EH (cell line): ENCODE results near the gene MASP2.

Experiments used
- DNase-seq: peaks from one replicate; pipeline ENCODE4 v3.0.0-alpha.2; 2015; ENCODE audit warnings: low read depth

MASP2 gene

DNA sequence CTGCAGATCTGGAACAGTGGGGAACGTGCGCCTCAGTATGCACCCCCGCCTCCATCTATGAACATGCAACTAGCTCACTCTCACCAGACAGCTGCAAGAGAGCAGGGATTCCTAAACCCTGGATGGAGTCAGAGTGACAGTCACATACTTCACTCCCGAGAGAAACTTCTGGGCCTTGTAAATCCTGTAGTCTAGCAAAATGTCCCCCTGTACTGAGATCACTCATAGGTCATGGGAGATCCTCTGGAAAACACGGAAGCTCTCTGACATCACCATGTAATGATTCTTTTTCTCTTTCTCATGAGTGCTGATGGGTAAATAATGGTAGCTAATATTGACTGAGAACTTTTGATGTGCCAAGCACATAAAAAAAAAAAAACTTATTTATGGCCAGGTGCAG is 57.9 kb downstream of the MASP2 start:
- DNase-seq = no peak

GRCh38 chr1:10987840-10988417 is 59.1 kb downstream of the MASP2 start:
- DNase-seq = no peak

DNA sequence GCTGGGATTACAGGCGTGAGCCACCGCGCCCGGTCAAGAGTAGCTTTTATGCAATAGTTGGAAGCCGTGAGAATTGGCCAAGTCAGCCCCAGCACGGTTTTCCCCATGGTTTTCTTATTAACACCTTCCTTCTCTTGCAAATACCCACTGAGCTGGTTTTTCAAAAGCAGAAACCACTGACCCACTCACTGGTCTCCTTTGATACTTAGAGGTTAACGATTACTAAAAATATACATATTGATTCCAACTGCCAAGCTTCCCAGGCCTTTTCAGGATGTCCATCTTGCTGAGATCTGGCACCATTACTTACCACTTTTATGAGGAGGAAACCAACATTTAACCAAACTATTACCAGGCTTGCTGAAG is 60.5 kb downstream of the MASP2 start:
- DNase-seq = no peak

DNA sequence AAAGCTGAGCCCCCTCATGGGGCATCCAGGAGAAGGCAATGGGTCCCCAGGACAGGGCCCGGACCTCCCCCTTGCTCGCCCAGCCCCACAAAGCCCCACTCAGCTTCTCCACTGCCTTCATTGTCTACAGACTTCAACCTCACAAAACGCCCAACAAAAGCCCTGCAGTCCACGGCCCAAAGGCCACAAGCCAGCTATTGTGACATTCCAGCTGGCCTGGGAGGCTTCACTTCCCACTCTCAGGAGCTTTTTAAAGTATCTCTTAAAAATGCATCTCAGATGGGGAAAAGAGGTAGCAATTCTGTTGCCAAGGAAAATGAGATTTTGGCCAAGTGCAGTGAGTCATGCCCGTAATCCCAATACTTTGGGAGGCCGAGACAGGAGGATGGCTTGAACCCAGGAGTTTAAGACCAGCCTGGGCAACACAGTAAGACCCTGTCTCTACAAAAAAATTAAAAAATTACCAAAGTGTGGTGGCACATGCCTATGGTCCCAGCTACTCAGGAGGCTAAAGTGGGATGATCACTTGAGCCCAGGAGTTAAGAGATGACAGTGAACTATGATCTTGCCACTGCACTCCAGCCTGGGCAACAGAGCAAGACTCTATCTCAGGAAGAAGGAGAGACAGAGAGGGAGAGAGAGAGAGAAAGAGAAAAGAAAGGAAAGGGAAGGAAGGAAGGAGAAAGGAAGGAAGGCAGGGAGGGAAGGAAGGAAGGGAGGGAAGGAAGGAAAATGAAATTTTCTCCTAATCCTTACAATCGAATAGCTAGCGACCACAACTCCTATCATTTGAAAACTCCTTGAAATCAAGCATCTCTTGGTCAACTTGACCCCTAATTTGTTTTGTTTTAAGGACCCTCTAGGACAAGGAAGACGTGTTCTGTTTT is 66.0 kb downstream of the MASP2 start:
- peak; percentile 66 for DNase-seq

DNA sequence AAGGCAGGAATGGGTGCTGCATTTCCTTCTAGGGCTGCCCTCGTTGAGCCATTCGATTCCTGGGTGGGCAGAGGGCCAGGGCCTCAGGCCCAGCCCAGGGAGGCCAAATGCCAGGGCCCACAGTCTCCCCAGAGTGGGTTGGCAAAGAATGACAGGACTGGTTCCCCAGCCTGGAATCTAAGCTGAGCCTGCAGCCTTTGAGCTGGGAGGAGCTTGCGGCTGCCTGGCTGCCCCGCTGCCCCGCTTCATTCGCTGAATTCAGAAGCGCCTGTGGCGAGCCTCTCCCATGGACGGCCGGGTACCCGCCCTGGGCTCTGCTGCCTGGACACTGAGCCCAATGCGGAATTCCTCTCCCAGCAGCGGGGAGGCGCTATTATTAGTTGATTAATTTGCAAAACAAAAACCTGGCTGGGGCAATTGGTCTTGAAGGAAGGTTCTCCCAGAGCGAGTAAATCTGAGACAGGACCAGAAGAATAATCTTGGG is 66.9 kb downstream of the MASP2 start:
- peak; percentile 77 for DNase-seq

- DNase-seq = no peak
These were observed 67.5 kb downstream of the MASP2 start for GRCh38 chr1:10979483-10979920.

- DNase-seq = no peak
These were observed 68.3 kb downstream of the MASP2 start for GRCh38 chr1:10978719-10979118.
